Lower leg skin (tissue), 4 donors: ENCODE data around the gene CHST15. TPM values are rescaled to one million over a fixed set of nuclear protein-coding genes. Genes with fewer than 3 reads are reported as not detected.

Experiments
- DNase-seq, 2 donors: peaks; one replicate each; pipeline ENCODE4 v3.0.0-alpha.2; 2019; ENCODE audit warnings: low spot score in 2 of 2
- H3K4me3 ChIP-seq: fragments of 200-600 bp; sonication (generic); 2 replicates; pipeline ENCODE4 v1.5.1; 2017; ENCODE audit warnings: mild to moderate bottlenecking, low read depth; ENCODE audit not compliant: poor library complexity, severe bottlenecking
- CTCF ChIP-seq, 3 donors: fragments of 450-650 bp; IDR thresholded peaks; one replicate each; pipeline ENCODE4 v1.5.1; 2016; ENCODE audit warnings: antibody characterized with exemption in 3 of 3, mild to moderate bottlenecking in 3 of 3, moderate library complexity in 2 of 3
- POLR2A ChIP-seq, 2 donors: fragments of 450-650 bp; IDR thresholded peaks; one replicate each; pipeline ENCODE4 v1.6.1; 2016 to 2017; ENCODE audit warnings: antibody characterized with exemption in 2 of 2, mild to moderate bottlenecking in 1 of 2, moderate library complexity in 1 of 2
- WGBS, 2 donors: methylation state at CpG; one replicate each; pipeline ENCODE4 v1.1.5; 2018; 5-methylcytosine and 5-hydroxymethylcytosine counted together
- intact Hi-C: fragments of 100-400 bp; cut with DNase I; formaldehyde crosslinking; loops from one replicate; pipeline ENCODE4 v1.15.0; 2023; ENCODE audit warnings: low total_unique reads
- total RNA-seq, 4 donors: library from RNA; depleted of rRNA; stranded (reverse); fragments of >200 nt; gene quantifications; one replicate each; pipeline ENCODE4 v1.1.0, GENCODE V29; 2016

The CHST15 gene
- total RNA-seq, 4 donors from 2014 or later: 17.6 to 29.8 (median 19.4) TPM

- H3K4me3 ChIP-seq: no peak overlapping the region
- DNase-seq: no peak
- intact Hi-C loops: no loop called here
- TF ChIP-seq CTCF (IDR thresholded peaks at IDR 0.05): no peak
- no peak for TF ChIP-seq POLR2A (IDR thresholded peaks at IDR 0.05)
- WGBS, 2 donors: 53 to 65% methylated on average over 6 of the region's 6 CpGs
Measured at GRCh38 chr10:124060148-124060720, 33.2 kb downstream of the CHST15 start.

GRCh38 chr10:124059551-124059950 is 33.8 kb downstream of the CHST15 start:
- intact Hi-C loops: no loop called here
- WGBS, 2 donors: 76 to 80% methylated on average over 12 of the region's 12 CpGs
- TF ChIP-seq POLR2A (IDR thresholded peaks at IDR 0.05) (no peak), CTCF (IDR thresholded peaks at IDR 0.05) (no peak)
- no peak for DNase-seq
- no peak overlapping the region for H3K4me3 ChIP-seq

- TF ChIP-seq POLR2A (IDR thresholded peaks at IDR 0.05) (no peak), CTCF (IDR thresholded peaks at IDR 0.05) (no peak)
Measured at GRCh38 chr10:124058346-124059003, 34.9 kb downstream of the CHST15 start.

GRCh38 chr10:124057601-124058000 is 35.8 kb downstream of the CHST15 start:
- H3K4me3 ChIP-seq: no peak overlapping the region
- WGBS, 2 donors: 57 to 84% methylated on average over 6 of the region's 6 CpGs
- TF ChIP-seq POLR2A (IDR thresholded peaks at IDR 0.05): no peak
- TF ChIP-seq CTCF (IDR thresholded peaks at IDR 0.05): no peak
- intact Hi-C loops: no loop called here
- DNase-seq: no peak

More at GRCh38 chr10:124058346-124059003, 34.9 kb downstream of the CHST15 start:
- WGBS, 2 donors: 95% methylated on average over 8 of the region's 8 CpGs
- intact Hi-C loops: no loop called here
- H3K4me3 ChIP-seq: no peak overlapping the region
- no peak for DNase-seq

- no peak for DNase-seq
- H3K4me3 ChIP-seq: no peak overlapping the region
- 94 to 95% methylated on average over 29 of the region's 29 CpGs for WGBS, 2 donors
- intact Hi-C loops: no loop called here
- no peak for TF ChIP-seq CTCF (IDR thresholded peaks at IDR 0.05)
- TF ChIP-seq POLR2A (IDR thresholded peaks at IDR 0.05): no peak
Measured at GRCh38 chr10:124056337-124056980, 36.9 kb downstream of the CHST15 start.
